Sigmoid colon (tissue), 7 donors: ENCODE results near the gene DGKQ. TPM values are rescaled to one million over a fixed set of nuclear protein-coding genes. Genes with fewer than 3 reads are reported as not detected.

Experiments
- DNase-seq: peaks from one replicate; pipeline ENCODE4 v3.0.0-alpha.2; 2019
- H3K27ac ChIP-seq, 4 donors: fragments of 200-600 bp; sonication (generic); one replicate each; pipeline ENCODE4 v1.5.1; 2016 to 2019; ENCODE audit warnings: mild to moderate bottlenecking in 1 of 4
- H3K27me3 ChIP-seq, 3 donors: fragments of 200-600 bp; sonication (generic); one replicate each; pipeline ENCODE4 v1.5.1; 2019; ENCODE audit warnings: mild to moderate bottlenecking in 1 of 3
- H3K36me3 ChIP-seq, 4 donors: fragments of 200-600 bp; sonication (generic); one replicate each; pipeline ENCODE4 v1.5.1; 2016 to 2019
- H3K4me1 ChIP-seq, 4 donors: fragments of 200-600 bp; sonication (generic); one replicate each; pipeline ENCODE4 v1.5.1; 2017 to 2019
- H3K4me3 ChIP-seq, 4 donors: fragments of 200-600 bp; sonication (generic); one replicate each; pipeline ENCODE4 v1.5.1; 2017 to 2019; ENCODE audit warnings: mild to moderate bottlenecking in 2 of 4, moderate library complexity in 1 of 4
- H3K9me3 ChIP-seq, 4 donors: fragments of 200-600 bp in 3 of 4; sonication (generic) in 3 of 4; one replicate each; pipeline versions ENCODE4 v1.5.1 to v1.6.1; 2013 to 2019
- EP300 ChIP-seq, 4 donors: sonication (generic); formaldehyde crosslinking; IDR thresholded peaks; one replicate each; pipeline ENCODE4 v1.6.1; 2017; ENCODE audit warnings: antibody characterized with exemption in 4 of 4
- POLR2A ChIP-seq, 2 donors: fragments of 450-650 bp; IDR thresholded peaks; one replicate each; pipeline ENCODE4 v1.6.1; 2016; ENCODE audit warnings: antibody characterized with exemption in 2 of 2, mild to moderate bottlenecking in 2 of 2, moderate library complexity in 2 of 2
- POLR2AphosphoS5 ChIP-seq, 4 donors: sonication (generic); formaldehyde crosslinking; IDR thresholded peaks; one replicate each; pipeline ENCODE4 v1.6.1; 2017; ENCODE audit warnings: antibody characterized with exemption in 4 of 4
- WGBS, 2 donors: extraction: QIAGEN DNeasy Blood & Tissue Kit; methylation state at CpG; one replicate each; pipeline ENCODE4 v1.1.7; 2013; 5-methylcytosine and 5-hydroxymethylcytosine counted together
- intact Hi-C: fragments of 100-400 bp; cut with DNase I; formaldehyde crosslinking; loops from one replicate; pipeline ENCODE4 v1.15.1; 2023
- polyA plus RNA-seq, 3 donors: library from polyadenylated mRNA; stranded (reverse); fragments of 200-250 nt; gene quantifications; one replicate each; pipeline ENCODE4 v1.2.3, GENCODE V29; 2013
- total RNA-seq, 4 donors: library from RNA; depleted of rRNA; stranded (reverse); fragments of >200 nt; gene quantifications; one replicate each; pipeline ENCODE4 v1.1.0, GENCODE V29; 2016
- TF ChIP-seq, protein P1 (sequence below), 4 experiments: fragments of 450-650 bp in 3 of 4; fragments of 200-600 bp in 1 of 4; IDR thresholded peaks; one replicate each; pipeline ENCODE4 v1.5.1; 2016 to 2019; ENCODE audit warnings: antibody characterized with exemption in 4 of 4, mild to moderate bottlenecking in 3 of 4, moderate library complexity in 2 of 4
- donor health status: healthy with polysubstance abuse.
- donor health status: Bipolar disorder and iron deficiency.
- donor health status: healthy.

DGKQ gene
- total and polyA plus RNA-seq, 7 donors: 3.5 to 26.2 (median 8.9) TPM

DNA sequence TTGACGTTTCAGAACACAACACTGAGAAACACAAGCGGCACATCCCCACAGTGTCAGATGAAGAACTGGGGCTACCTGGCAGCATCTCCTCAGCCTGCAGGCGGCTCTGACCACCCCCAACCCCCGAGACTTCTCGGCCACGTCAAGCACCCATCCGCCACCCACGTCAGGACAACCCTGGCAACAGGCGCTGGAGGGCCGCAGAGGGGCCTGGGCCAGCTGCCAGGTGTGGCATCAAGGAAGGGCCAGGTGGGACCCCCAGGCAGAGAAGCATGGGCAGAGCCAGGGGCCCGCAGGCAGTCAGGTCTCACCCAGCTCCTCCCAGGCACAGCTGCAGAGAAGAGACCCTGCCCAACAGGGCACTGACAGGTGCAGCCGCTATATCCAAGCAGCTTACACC lies 63.5 kb downstream of the DGKQ start:
- Histone ChIP-seq H3K9me3 (no peaks in the 10 kb centered on the region), H3K27me3 (no peaks in the 10 kb centered on the region), H3K27ac (no peak overlapping the region), H3K4me1 (no peaks in the 10 kb centered on the region), H3K4me3 (no peak overlapping the region), H3K36me3 (peaks cover 9 to 37% (median 14%) of the 10 kb centered on the region in 4 donors)
- DNase-seq: no peak
- WGBS, 2 donors: 95% methylated on average over 12 of the region's 12 CpGs
- intact Hi-C loops: no loop called here
- TF ChIP-seq POLR2AphosphoS5 (IDR thresholded peaks at IDR 0.05) (no peak), POLR2A (IDR thresholded peaks at IDR 0.05) (no peak), EP300 (IDR thresholded peaks at IDR 0.05) (no peak)
- TF ChIP-seq, protein P1, sequence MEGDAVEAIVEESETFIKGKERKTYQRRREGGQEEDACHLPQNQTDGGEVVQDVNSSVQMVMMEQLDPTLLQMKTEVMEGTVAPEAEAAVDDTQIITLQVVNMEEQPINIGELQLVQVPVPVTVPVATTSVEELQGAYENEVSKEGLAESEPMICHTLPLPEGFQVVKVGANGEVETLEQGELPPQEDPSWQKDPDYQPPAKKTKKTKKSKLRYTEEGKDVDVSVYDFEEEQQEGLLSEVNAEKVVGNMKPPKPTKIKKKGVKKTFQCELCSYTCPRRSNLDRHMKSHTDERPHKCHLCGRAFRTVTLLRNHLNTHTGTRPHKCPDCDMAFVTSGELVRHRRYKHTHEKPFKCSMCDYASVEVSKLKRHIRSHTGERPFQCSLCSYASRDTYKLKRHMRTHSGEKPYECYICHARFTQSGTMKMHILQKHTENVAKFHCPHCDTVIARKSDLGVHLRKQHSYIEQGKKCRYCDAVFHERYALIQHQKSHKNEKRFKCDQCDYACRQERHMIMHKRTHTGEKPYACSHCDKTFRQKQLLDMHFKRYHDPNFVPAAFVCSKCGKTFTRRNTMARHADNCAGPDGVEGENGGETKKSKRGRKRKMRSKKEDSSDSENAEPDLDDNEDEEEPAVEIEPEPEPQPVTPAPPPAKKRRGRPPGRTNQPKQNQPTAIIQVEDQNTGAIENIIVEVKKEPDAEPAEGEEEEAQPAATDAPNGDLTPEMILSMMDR (IDR thresholded peaks at IDR 0.05): no peak

DNA sequence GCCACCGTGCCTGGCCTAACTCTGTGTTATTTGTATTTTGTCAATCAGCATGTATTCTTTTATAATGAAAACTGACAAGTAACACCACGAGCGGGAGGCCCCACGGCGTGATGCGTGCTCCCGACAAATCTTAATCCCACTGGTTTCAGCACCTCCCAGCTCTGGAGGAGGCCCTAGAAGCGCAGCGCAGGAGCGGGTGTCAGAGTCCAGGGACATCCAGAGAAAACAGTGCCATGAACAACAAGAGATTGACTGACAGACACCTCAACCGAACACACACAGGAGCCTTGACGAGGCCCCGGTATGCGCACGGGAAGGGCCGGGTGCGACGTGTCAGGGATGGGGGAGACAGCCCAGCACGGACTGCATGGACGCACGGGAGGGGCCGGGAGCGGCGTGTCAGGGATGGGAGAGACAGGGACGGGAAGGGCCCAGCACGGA lies 64.2 kb downstream of the DGKQ start:
- no peak overlapping the region for H3K4me3 ChIP-seq
- H3K27ac ChIP-seq: no peak overlapping the region
- H3K9me3 ChIP-seq: no peaks in the 10 kb centered on the region
- no peak for DNase-seq
- intact Hi-C loops: no loop called here
- TF ChIP-seq EP300 (IDR thresholded peaks at IDR 0.05): no peak
- TF ChIP-seq, protein P1 (IDR thresholded peaks at IDR 0.05): no peak
- no peak for TF ChIP-seq POLR2A (IDR thresholded peaks at IDR 0.05)
- TF ChIP-seq POLR2AphosphoS5 (IDR thresholded peaks at IDR 0.05): no peak
- peaks cover 9 to 43% (median 18%) of the 10 kb centered on the region in 4 donors for H3K36me3 ChIP-seq
- WGBS, 2 donors: 97 to 98% methylated on average over 26 of the region's 26 CpGs
- no peaks in the 10 kb centered on the region for H3K27me3 ChIP-seq
- H3K4me1 ChIP-seq: no peaks in the 10 kb centered on the region

Other genes starting within 250 kb of the DGKQ start
- 1 to 10 TPM in 1 of 4 donors, under 1 TPM in 3; 0.36 to 1.7 (median 0.45) TPM for gene CPLX1, start 147.4 kb downstream of the DGKQ start, total RNA-seq
- 1 to 10 TPM in 2 of 3 donors, under 1 TPM in 1; 0.23 to 3.0 (median 2.8) TPM for gene CPLX1, start 147.4 kb downstream of the DGKQ start, polyA plus RNA-seq
- 100 to 1,000 TPM in 1 of 4 donors, 10 to 100 TPM in 3; 40.8 to 494 (median 60.4) TPM for gene GAK, start 41.3 kb downstream of the DGKQ start, total RNA-seq
- gene GAK, start 41.3 kb downstream of the DGKQ start, polyA plus RNA-seq: 100 to 1,000 TPM; 124 to 276 (median 150) TPM
- gene TMEM175, start 41.1 kb downstream of the DGKQ start, total RNA-seq: 10 to 100 TPM; 19.3 to 42.6 (median 32.6) TPM
- 10 to 100 TPM in 2 of 3 donors, 1 to 10 TPM in 1; 4.6 to 34.5 (median 12.6) TPM for gene TMEM175, start 41.1 kb downstream of the DGKQ start, polyA plus RNA-seq
- gene IDUA, start 13.5 kb upstream of the DGKQ start, total RNA-seq: 10 to 100 TPM in 1 of 4 donors, 1 to 10 TPM in 3; 7.1 to 15.2 (median 7.6) TPM
- 10 to 100 TPM in 1 of 3 donors, 1 to 10 TPM in 2; 1.2 to 13.3 (median 4.2) TPM for gene IDUA, start 13.5 kb upstream of the DGKQ start, polyA plus RNA-seq
- not detected for gene SLC26A1, start 19.8 kb upstream of the DGKQ start, total RNA-seq
- gene SLC26A1, start 19.8 kb upstream of the DGKQ start, polyA plus RNA-seq: 1 to 10 TPM in 1 of 3 donors, not detected in 2; 1.1 TPM
- 10 to 100 TPM in 1 of 4 donors, 1 to 10 TPM in 3; 6.1 to 10.0 (median 8.0) TPM for gene FGFRL1, start 38.1 kb upstream of the DGKQ start, total RNA-seq
- gene FGFRL1, start 38.1 kb upstream of the DGKQ start, polyA plus RNA-seq: 10 to 100 TPM in 1 of 3 donors, 1 to 10 TPM in 2; 1.2 to 12.1 (median 3.0) TPM
- 10 to 100 TPM in 1 of 4 donors, 1 to 10 TPM in 3; 3.1 to 12.8 (median 6.8) TPM for gene RNF212, start 140.0 kb upstream of the DGKQ start, total RNA-seq
- gene RNF212, start 140.0 kb upstream of the DGKQ start, polyA plus RNA-seq: 1 to 10 TPM in 1 of 3 donors, under 1 TPM in 1, not detected in 1; 0.60 to 3.4 TPM
- gene SPON2, start 199.0 kb upstream of the DGKQ start, total RNA-seq: 100 to 1,000 TPM in 1 of 4 donors, 10 to 100 TPM in 3; 33.6 to 165 (median 79.8) TPM
- gene SPON2, start 199.0 kb upstream of the DGKQ start, polyA plus RNA-seq: 10 to 100 TPM in 2 of 3 donors, 1 to 10 TPM in 1; 8.6 to 33.6 (median 25.2) TPM